ENCODE results near the gene ZNF654.

DNA sequence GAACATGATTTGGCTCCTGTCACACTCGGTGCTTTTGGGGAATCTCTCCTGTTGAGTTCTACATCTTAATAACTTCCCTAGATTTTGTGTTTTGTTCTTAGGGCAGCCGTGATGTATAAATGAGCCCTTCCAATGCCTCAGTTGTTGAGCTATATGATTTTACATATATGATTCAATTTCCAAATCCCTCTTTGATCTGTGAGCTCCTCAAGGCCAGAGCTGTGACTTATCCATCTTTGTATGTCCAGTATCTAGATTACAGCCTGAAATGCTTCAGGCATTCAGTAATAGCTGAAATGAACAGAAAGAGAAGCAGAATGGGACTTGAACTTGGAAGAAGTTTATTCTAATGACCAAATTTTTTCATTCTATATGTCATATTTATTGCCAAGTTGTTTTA, 26.8 kb upstream of the ZNF654 start:
- TF ChIP-seq, protein P1, sequence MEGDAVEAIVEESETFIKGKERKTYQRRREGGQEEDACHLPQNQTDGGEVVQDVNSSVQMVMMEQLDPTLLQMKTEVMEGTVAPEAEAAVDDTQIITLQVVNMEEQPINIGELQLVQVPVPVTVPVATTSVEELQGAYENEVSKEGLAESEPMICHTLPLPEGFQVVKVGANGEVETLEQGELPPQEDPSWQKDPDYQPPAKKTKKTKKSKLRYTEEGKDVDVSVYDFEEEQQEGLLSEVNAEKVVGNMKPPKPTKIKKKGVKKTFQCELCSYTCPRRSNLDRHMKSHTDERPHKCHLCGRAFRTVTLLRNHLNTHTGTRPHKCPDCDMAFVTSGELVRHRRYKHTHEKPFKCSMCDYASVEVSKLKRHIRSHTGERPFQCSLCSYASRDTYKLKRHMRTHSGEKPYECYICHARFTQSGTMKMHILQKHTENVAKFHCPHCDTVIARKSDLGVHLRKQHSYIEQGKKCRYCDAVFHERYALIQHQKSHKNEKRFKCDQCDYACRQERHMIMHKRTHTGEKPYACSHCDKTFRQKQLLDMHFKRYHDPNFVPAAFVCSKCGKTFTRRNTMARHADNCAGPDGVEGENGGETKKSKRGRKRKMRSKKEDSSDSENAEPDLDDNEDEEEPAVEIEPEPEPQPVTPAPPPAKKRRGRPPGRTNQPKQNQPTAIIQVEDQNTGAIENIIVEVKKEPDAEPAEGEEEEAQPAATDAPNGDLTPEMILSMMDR (IDR thresholded peaks at IDR 0.05; ENCODE audit: insufficient read depth, low read length), result no peak
- TF ChIP-seq GABPA (IDR thresholded peaks at IDR 0.05; ENCODE audit: low read depth), result no peak
